ENCODE measurements around the gene S100A5.

DNA sequence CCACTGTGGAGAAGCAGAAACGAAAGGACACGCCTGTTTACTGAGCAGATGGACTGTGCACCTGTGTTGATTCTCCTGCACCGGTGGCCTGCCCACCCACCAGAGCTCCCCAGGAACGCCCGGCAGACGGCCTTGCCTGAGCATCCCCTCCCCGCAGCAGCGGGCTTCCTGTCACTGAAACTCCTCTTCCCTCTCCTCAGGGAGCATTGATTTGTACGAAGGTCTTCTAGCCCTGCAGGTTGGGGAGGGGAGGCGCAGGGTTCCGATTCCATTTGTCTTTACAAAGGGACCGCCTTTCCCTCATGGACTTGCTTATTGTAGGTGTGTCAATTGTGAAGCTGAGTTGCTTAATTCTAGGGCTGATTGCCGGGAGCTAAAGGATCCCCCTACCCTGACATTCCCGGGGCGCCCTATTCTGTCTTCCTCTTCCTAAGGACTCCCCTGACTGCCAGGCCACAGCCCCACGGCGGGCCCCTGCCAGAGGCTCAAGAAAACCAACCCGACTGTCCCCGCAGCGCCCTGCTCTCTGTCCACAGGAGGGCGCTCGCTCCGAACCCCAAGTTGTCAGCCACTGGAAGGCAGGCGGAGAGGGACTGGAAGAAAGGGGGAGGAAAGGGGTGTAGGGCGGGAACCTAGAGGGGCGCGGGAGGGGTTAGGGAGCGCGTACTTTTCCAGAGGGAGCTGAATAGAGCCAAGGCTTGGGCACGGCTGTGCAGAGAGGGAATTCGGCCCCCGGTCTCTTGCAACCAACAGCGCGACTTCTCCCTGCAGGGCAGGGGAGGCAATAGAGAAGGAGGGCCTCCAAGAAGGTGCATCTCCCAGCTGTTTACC lies 7.8 kb downstream of the S100A5 start:
- TF ChIP-seq CTCF (IDR thresholded peaks at IDR 0.05) (peak; percentile 44 to 62 (median 55)), POLR2A (IDR thresholded peaks at IDR 0.05) (no peak)
